GM19240 (cell line): Measurements from ENCODE around the gene HDAC5.
"Not testable (repeated sequence)": the region's sequence is repeated elsewhere in the genome, so short reads cannot be mapped to it uniquely, and the experiment has no call there.

Source experiments
- DNase-seq: peaks from one replicate; pipeline ENCODE4 v3.0.0; 2011; ENCODE audit warnings: low spot score; ENCODE audit not compliant: insufficient read length

HDAC5 gene

GRCh38 chr17:44069974-44070454, 53.4 kb downstream of the HDAC5 start:
- no peak for DNase-seq

- DNase-seq: no peak
Observed at GRCh38 chr17:44067545-44067940, 55.9 kb downstream of the HDAC5 start.

- peak; percentile 79 for DNase-seq
Observed at GRCh38 chr17:44066204-44066930, 57.1 kb downstream of the HDAC5 start, which contains the start of gene LSM12. TSS of gene LSM12 (minus strand) at chr17:44066671. CDS start at chr17:44066587, 84 bp downstream.

GRCh38 chr17:44065668-44066203, 57.7 kb downstream of the HDAC5 start:
- DNase-seq: no peak

GRCh38 chr17:44063704-44064639, 59.5 kb downstream of the HDAC5 start:
- DNase-seq: no peak

- no peak for DNase-seq
Observed at GRCh38 chr17:44062871-44063270, 60.6 kb downstream of the HDAC5 start.

GRCh38 chr17:44061446-44061845, 62.0 kb downstream of the HDAC5 start:
- no peak for DNase-seq

GRCh38 chr17:44059101-44059892, 64.1 kb downstream of the HDAC5 start:
- no peak for DNase-seq

- no peak for DNase-seq
Observed at GRCh38 chr17:44053125-44053872, 70.1 kb downstream of the HDAC5 start.

- DNase-seq: no peak
Observed at GRCh38 chr17:44049294-44050060, 74.0 kb downstream of the HDAC5 start.

GRCh38 chr17:44046893-44047292, 76.5 kb downstream of the HDAC5 start:
- not testable (repeated sequence) for DNase-seq

GRCh38 chr17:44045486-44045885, 78.0 kb downstream of the HDAC5 start:
- DNase-seq: no peak

GRCh38 chr17:44044071-44044470, 79.4 kb downstream of the HDAC5 start:
- no peak for DNase-seq

GRCh38 chr17:44043272-44043696, 80.2 kb downstream of the HDAC5 start:
- no peak for DNase-seq

- DNase-seq: no peak
Observed at GRCh38 chr17:44039829-44040635, 83.4 kb downstream of the HDAC5 start.

GRCh38 chr17:44038604-44039011, 84.8 kb downstream of the HDAC5 start:
- no peak for DNase-seq

- DNase-seq: no peak
Observed at GRCh38 chr17:44037471-44037870, 86.0 kb downstream of the HDAC5 start.

- not testable (repeated sequence) for DNase-seq
Observed at GRCh38 chr17:44034688-44035087, 88.8 kb downstream of the HDAC5 start.
